ENCODE measurements around the gene RIOK3. TPM values are rescaled to one million over a fixed set of nuclear protein-coding genes. Genes with fewer than 3 reads are reported as not detected.

Gene RIOK3
- total and polyA plus RNA-seq, 10 of the 15 experiments (the other 5 are each of a cell fraction or from before 2014, with no cell fraction given) = 18.0 to 87.5 (median 53.8) TPM

GRCh38 chr18:23521271-23521670 is 68.2 kb downstream of the RIOK3 start:
- intact Hi-C loops (cut with micrococcal nuclease; ENCODE audit: unreplicated experiment) (no loop called here), in situ Hi-C loops (cut with MboI) (no loop called here)
- ATAC-seq = no peak
- no peaks in the 10 kb centered on the region for H3K27me3 ChIP-seq (replicated peaks in 1 of 2; ENCODE audit: control insufficient read depth in 2 of 2, insufficient read depth in 2 of 2, low read length in 1 of 2)
- no peaks in the 10 kb centered on the region for H3K9me3 ChIP-seq (replicated peaks; ENCODE audit: control insufficient read depth, insufficient read depth, low read length)
- TF ChIP-seq MTA2 (IDR thresholded peaks at IDR 0.05; ENCODE audit: low read depth) = no peak
- TF ChIP-seq CHD1 (IDR thresholded peaks at IDR 0.05; ENCODE audit: low read depth, low read length) = no peak
- TF ChIP-seq MXI1 (IDR thresholded peaks at IDR 0.05; ENCODE audit: low read depth, low read length) = no peak
- TF ChIP-seq POLR2AphosphoS2 (IDR thresholded peaks at IDR 0.05; ENCODE audit: low read depth, low read length) = no peak
- no peak for TF ChIP-seq BCL11A (IDR thresholded peaks at IDR 0.05; ENCODE audit: low read depth, low read length)
- no peak for TF ChIP-seq LARP7 (IDR thresholded peaks at IDR 0.05)
- no peak overlapping the region for H3K9ac ChIP-seq (ENCODE audit: control insufficient read depth, insufficient read depth, low read length)
- H2AFZ ChIP-seq (ENCODE audit: control insufficient read depth, low read depth, low read length) = no peak overlapping the region
- WGBS (ENCODE audit: insufficient coverage, insufficient replicate concordance, low lambda C conversion rate, missing lambda C conversion rate) = 95% methylated on average over 7 of the region's 7 CpGs
- ChIA-PET SMC1A (ENCODE audit: uncharacterized antibody, unreplicated experiment) (interaction anchor here (0.7 kb wide), 1 partner anchor 64 kb away, joined by 3 read pairs; no protein-coding TSS in a partner anchor), POLR2A (no interaction called here), CTCF (interaction anchor here (2.2 kb wide), 1 partner anchor 182 kb away, joined by 5 read pairs; no protein-coding TSS in a partner anchor), RAD21 (ENCODE audit: unreplicated experiment) (interaction anchor here (2.1 kb wide), 1 partner anchor 182 kb away, joined by 6 read pairs; no protein-coding TSS in a partner anchor)
- H3K4me1 ChIP-seq (ENCODE audit: control insufficient read depth, insufficient read depth, low read length) = peaks cover 16% of the 10 kb centered on the region
- H3K27ac ChIP-seq (ENCODE audit: control insufficient read depth, insufficient read depth) = no peak overlapping the region
- no peak overlapping the region for H3K4me3 ChIP-seq
- H3K36me3 ChIP-seq (ENCODE audit: control insufficient read depth in 2 of 2, insufficient read depth in 2 of 2, low read length in 1 of 2) = peaks cover 28 to 69% of the 10 kb centered on the region in 2 experiments
- no peak for DNase-seq (ENCODE audit: low read depth, low spot score)
- no peaks in the 10 kb centered on the region for H4K20me1 ChIP-seq (ENCODE audit: control insufficient read depth, insufficient read depth)
- no peaks in the 10 kb centered on the region for H3K79me2 ChIP-seq (ENCODE audit: control insufficient read depth, insufficient read depth, low read length)
- peak; percentile 23 for FAIRE-seq
- BruUV-seq (replicated peaks) = no TSS peak
- H3K4me2 ChIP-seq (ENCODE audit: control insufficient read depth, insufficient read depth) = no peak overlapping the region

- Histone ChIP-seq H3K27ac (ENCODE audit: control insufficient read depth, insufficient read depth) (no peak overlapping the region), H3K4me3 (no peak overlapping the region), H2AFZ (ENCODE audit: control insufficient read depth, low read depth, low read length) (no peak overlapping the region), H4K20me1 (ENCODE audit: control insufficient read depth, insufficient read depth) (no peaks in the 10 kb centered on the region), H3K9me3 (replicated peaks; ENCODE audit: control insufficient read depth, insufficient read depth, low read length) (no peaks in the 10 kb centered on the region), H3K4me1 (ENCODE audit: control insufficient read depth, insufficient read depth, low read length) (peaks cover 16% of the 10 kb centered on the region), H3K4me2 (ENCODE audit: control insufficient read depth, insufficient read depth) (no peak overlapping the region), H3K79me2 (ENCODE audit: control insufficient read depth, insufficient read depth, low read length) (no peaks in the 10 kb centered on the region), H3K36me3 (ENCODE audit: control insufficient read depth in 2 of 2, insufficient read depth in 2 of 2, low read length in 1 of 2) (peaks cover 31 to 70% of the 10 kb centered on the region in 2 experiments), H3K27me3 (replicated peaks in 1 of 2; ENCODE audit: control insufficient read depth in 2 of 2, insufficient read depth in 2 of 2, low read length in 1 of 2) (no peaks in the 10 kb centered on the region), H3K9ac (ENCODE audit: control insufficient read depth, insufficient read depth, low read length) (no peak overlapping the region)
- FAIRE-seq = no peak
- TSS peak; percentile 14 for BruUV-seq (replicated peaks)
- intact Hi-C loops (cut with micrococcal nuclease; ENCODE audit: unreplicated experiment) (no loop called here), in situ Hi-C loops (cut with MboI) (no loop called here)
- CTCF ChIA-PET = interaction anchor here (0.6 to 1.1 kb wide), 3 partner anchors 23 to 292 kb away, joined by 3 to 4 read pairs (median 3); no protein-coding TSS in a partner anchor
- 93% methylated on average over 7 of the region's 7 CpGs for WGBS (ENCODE audit: insufficient coverage, insufficient replicate concordance, low lambda C conversion rate, missing lambda C conversion rate)
- SMC1A ChIA-PET (ENCODE audit: uncharacterized antibody, unreplicated experiment) = interaction anchor here (1.4 to 2.2 kb wide), 2 partner anchors 11 to 63 kb away, joined by 5 read pairs; no protein-coding TSS in a partner anchor
- POLR2A ChIA-PET = no interaction called here
- TF ChIP-seq TAF1 (IDR thresholded peaks at IDR 0.05; ENCODE audit: borderline replicate concordance, low read depth, low read length) (no peak), PML (IDR thresholded peaks at IDR 0.05; ENCODE audit: low read length) (no peak), GATAD2B (conservative IDR thresholded peaks at IDR 0.05; ENCODE audit: low read depth) (no peak), IRF3 (IDR thresholded peaks at IDR 0.05) (no peak), NR2C2 (IDR thresholded peaks at IDR 0.05; ENCODE audit: borderline replicate concordance, control insufficient read depth, insufficient read length, low read depth) (no peak), SP1 (IDR thresholded peaks at IDR 0.05; ENCODE audit: low read depth, low read length) (no peak), MYC (IDR thresholded peaks at IDR 0.05; ENCODE audit: insufficient read depth, insufficient read length, insufficient replicate concordance, low read length, severe bottlenecking) (no peak)
- no peak for DNase-seq (ENCODE audit: low read depth, low spot score)
- RAD21 ChIA-PET (ENCODE audit: unreplicated experiment) = interaction anchor here (2.1 kb wide), 1 partner anchor 181 kb away, joined by 6 read pairs; no protein-coding TSS in a partner anchor
- no peak for ATAC-seq
Observed at GRCh38 chr18:23521907-23522306, 68.8 kb downstream of the RIOK3 start.

Data from GM12878 (cell line).